ENCODE measurements around the gene TMEM167A.

Gene TMEM167A

GRCh38 chr5:83035373-83036100 is 41.7 kb downstream of the TMEM167A start:
- no peak for DNase-seq (ENCODE audit: low read depth, low spot score)

GRCh38 chr5:83034528-83035207 is 42.5 kb downstream of the TMEM167A start:
- DNase-seq (ENCODE audit: low read depth, low spot score) = no peak

GRCh38 chr5:83034036-83034435 is 43.2 kb downstream of the TMEM167A start:
- no peak for DNase-seq (ENCODE audit: low read depth, low spot score)

- DNase-seq (ENCODE audit: low read depth, low spot score) = no peak
Observed at GRCh38 chr5:83031381-83031780, 45.8 kb downstream of the TMEM167A start.

GRCh38 chr5:83029912-83030311 is 47.3 kb downstream of the TMEM167A start:
- no peak for DNase-seq (ENCODE audit: low read depth, low spot score)

GRCh38 chr5:83026930-83027687 is 50.1 kb downstream of the TMEM167A start:
- DNase-seq (ENCODE audit: low read depth, low spot score) = no peak

- DNase-seq (ENCODE audit: low read depth, low spot score) = no peak
Observed at GRCh38 chr5:83026516-83026915, 50.7 kb downstream of the TMEM167A start.

- DNase-seq (ENCODE audit: low read depth, low spot score) = no peak
Observed at GRCh38 chr5:83025690-83026478, 51.3 kb downstream of the TMEM167A start.

- DNase-seq (ENCODE audit: low read depth, low spot score) = no peak
Observed at GRCh38 chr5:83022334-83022733, 54.9 kb downstream of the TMEM167A start.

GRCh38 chr5:83015676-83016075 is 61.5 kb downstream of the TMEM167A start:
- DNase-seq (ENCODE audit: low read depth, low spot score) = no peak

GRCh38 chr5:83011985-83012384 is 65.2 kb downstream of the TMEM167A start:
- no peak for DNase-seq (ENCODE audit: low read depth, low spot score)

- no peak for DNase-seq (ENCODE audit: low read depth, low spot score)
Observed at GRCh38 chr5:83009408-83009807, 67.8 kb downstream of the TMEM167A start.

GRCh38 chr5:83007755-83008154 is 69.4 kb downstream of the TMEM167A start:
- DNase-seq (ENCODE audit: low read depth, low spot score) = no peak

- DNase-seq (ENCODE audit: low read depth, low spot score) = no peak
Observed at GRCh38 chr5:83006683-83007283, 70.4 kb downstream of the TMEM167A start.

GRCh38 chr5:83003791-83004190 is 73.4 kb downstream of the TMEM167A start:
- no peak for DNase-seq (ENCODE audit: low read depth, low spot score)

All from brain pericyte (primary cell).